HG03469 (cell line): ENCODE measurements around the gene GORASP2.

Source experiments
- ATAC-seq: cut with Tn5 transposase; IDR thresholded peaks from one replicate; pipeline ENCODE4 v1.9.1; 2021; ENCODE audit warnings: mild to moderate bottlenecking, moderate library complexity, moderate number of reproducible peaks; ENCODE audit not compliant: unreplicated experiment

Gene GORASP2

GRCh38 chr2:170996316-170996715 is 67.3 kb downstream of the GORASP2 start:
- no peak for ATAC-seq

GRCh38 chr2:170997893-170998597 is 69.0 kb downstream of the GORASP2 start:
- ATAC-seq, result no peak

GRCh38 chr2:170999654-171000053 is 70.6 kb downstream of the GORASP2 start:
- ATAC-seq, result no peak

GRCh38 chr2:171004363-171004762 is 75.3 kb downstream of the GORASP2 start:
- ATAC-seq, result no peak

GRCh38 chr2:171004833-171005232 is 75.8 kb downstream of the GORASP2 start:
- no peak for ATAC-seq

GRCh38 chr2:171008550-171009205 is 79.6 kb downstream of the GORASP2 start:
- ATAC-seq, result no peak

- no peak for ATAC-seq
Measured at GRCh38 chr2:171009386-171009785, 80.3 kb downstream of the GORASP2 start.

- ATAC-seq, result no peak
Measured at GRCh38 chr2:171013851-171014250, 84.8 kb downstream of the GORASP2 start.

- ATAC-seq, result no peak
Measured at GRCh38 chr2:171016125-171016524, 87.1 kb downstream of the GORASP2 start.
